Keratinocyte (primary cell): ENCODE results near the gene PAFAH2. TPM values are rescaled to one million over a fixed set of nuclear protein-coding genes. Genes with fewer than 3 reads are reported as not detected.

ENCODE experiments used
- DNase-seq: peaks from one replicate; pipeline ENCODE4 v3.0.0-alpha.2; 2011; ENCODE audit warnings: low read depth, missing footprints, low spot score
- FAIRE-seq: peaks from 2 replicates; lab custom pipeline; 2011; peaks lifted over from hg19 to GRCh38; lab: Jason Lieb, UNC
- H2AFZ ChIP-seq: 2 replicates; pipeline ENCODE4 v1.6.0; 2012; ENCODE audit warnings: low read length, control low read depth, inconsistent platforms; ENCODE audit not compliant: control insufficient read depth
- H3K27ac ChIP-seq: 2 replicates; pipeline ENCODE4 v1.5.1; 2011; ENCODE audit warnings: low read length; ENCODE audit not compliant: control insufficient read depth, insufficient read depth
- H3K27me3 ChIP-seq: 3 replicates; pipeline ENCODE4 v1.6.0; 2011; ENCODE audit warnings: low read length; ENCODE audit not compliant: control insufficient read depth, insufficient read depth; ENCODE audit errors: extremely low read depth
- H3K36me3 ChIP-seq, 2 experiments: 2 replicates in 1 of 2; 3 replicates in 1 of 2; pipeline ENCODE4 v1.5.1; 2011; ENCODE audit warnings: low read length in 2 of 2, mild to moderate bottlenecking in 1 of 2; ENCODE audit not compliant: control insufficient read depth in 2 of 2, insufficient read depth in 2 of 2; ENCODE audit errors: extremely low read depth in 1 of 2
- H3K4me1 ChIP-seq: 3 replicates; pipeline ENCODE4 v1.5.1; 2011; ENCODE audit warnings: low read length; ENCODE audit not compliant: control insufficient read depth, insufficient read depth; ENCODE audit errors: extremely low read depth
- H3K4me2 ChIP-seq: 3 replicates; pipeline ENCODE4 v1.6.0; 2011; ENCODE audit warnings: low read depth, low read length; ENCODE audit not compliant: control insufficient read depth, insufficient read depth; ENCODE audit errors: extremely low read depth
- H3K4me3 ChIP-seq, 3 experiments: fragments of 200-600 bp in 1 of 3; sonication (generic) in 1 of 3; 2 replicates in 2 of 3; 3 replicates in 1 of 3; pipeline ENCODE4 v1.5.1; 2011 to 2016; ENCODE audit warnings: low read length in 3 of 3, mild to moderate bottlenecking in 3 of 3, control low read depth in 2 of 3, inconsistent platforms in 1 of 3, low read depth in 1 of 3, mixed read lengths in 1 of 3, mixed run types in 1 of 3, moderate library complexity in 1 of 3; ENCODE audit not compliant: control insufficient read depth in 2 of 3, insufficient read depth in 2 of 3; ENCODE audit errors: extremely low read depth in 1 of 3
- H3K79me2 ChIP-seq: 2 replicates; pipeline ENCODE4 v1.6.0; 2012; ENCODE audit warnings: low read length; ENCODE audit not compliant: control insufficient read depth, insufficient read depth
- H3K9ac ChIP-seq: 3 replicates; pipeline ENCODE4 v1.6.0; 2011; ENCODE audit warnings: low read length; ENCODE audit not compliant: control insufficient read depth, insufficient read depth; ENCODE audit errors: extremely low read depth
- H3K9me1 ChIP-seq: 3 replicates; pipeline ENCODE4 v1.6.0; 2011; ENCODE audit warnings: low read length; ENCODE audit not compliant: control insufficient read depth, insufficient read depth; ENCODE audit errors: extremely low read depth
- H3K9me3 ChIP-seq: 2 replicates; pipeline ENCODE4 v1.5.1; 2012; ENCODE audit warnings: low read depth, low read length; ENCODE audit not compliant: control insufficient read depth
- H4K20me1 ChIP-seq: 3 replicates; pipeline ENCODE4 v1.6.0; 2011; ENCODE audit warnings: low read length; ENCODE audit not compliant: control insufficient read depth, insufficient read depth; ENCODE audit errors: extremely low read depth
- CTCF ChIP-seq, 3 experiments: IDR thresholded peaks in 1 of 3; conservative IDR thresholded peaks in 1 of 3; optimal IDR thresholded peaks in 1 of 3; 2 replicates in 2 of 3; 3 replicates in 1 of 3; pipeline versions ENCODE3 to v1.5.1; 2011; ENCODE audit warnings: low read length in 3 of 3, mild to moderate bottlenecking in 3 of 3, moderate library complexity in 2 of 3, control low read depth in 1 of 3, inconsistent platforms in 1 of 3; ENCODE audit not compliant: insufficient read depth in 2 of 3; ENCODE audit errors: extremely low read depth in 1 of 3
- EZH2 ChIP-seq: IDR thresholded peaks from one replicate; pipeline ENCODE4 v1.6.1; 2012; ENCODE audit warnings: inconsistent platforms, mild to moderate bottlenecking, low read length, moderate library complexity
- dilution Hi-C: fragments of 300-500 bp; cut with MboI; formaldehyde crosslinking; loops from one replicate; pipeline ENCODE4 v1.7.0; 2020; ENCODE audit warnings: low sequenced_read_pairs; ENCODE audit not compliant: extremely low pct_ligation_motif_present
- polyA plus RNA-seq, 5 experiments: library from polyadenylated mRNA; depleted of rRNA in 3 of 5; stranded (reverse) in 3 of 5; stranded (forward) in 1 of 5; unstranded in 1 of 5; fragments of >200 nt; gene quantifications; 1 replicate in 1 of 5; 2 replicates in 3 of 5; 3 replicates in 1 of 5; pipeline versions ENCODE4 v1.2.1 to v1.2.3, GENCODE V29; 2011 to 2012; ENCODE audit warnings: missing spikeins in 2 of 5, low read depth in 1 of 5, low replicate concordance in 1 of 5

The PAFAH2 gene
- polyA plus RNA-seq, 1 donor (not counting 4 experiments of a cell fraction or from before 2014, with no cell fraction given), result 15.5 TPM

GRCh38 chr1:26014179-26014578 is 16.3 kb upstream of the PAFAH2 start:
- no peak overlapping the region for H3K4me3 ChIP-seq
- H3K9me1 ChIP-seq, result no peaks in the 10 kb centered on the region
- H3K9ac ChIP-seq, result no peak overlapping the region
- no peak overlapping the region for H3K4me2 ChIP-seq
- H4K20me1 ChIP-seq, result no peaks in the 10 kb centered on the region
- FAIRE-seq, result no peak
- H3K4me1 ChIP-seq, result peaks cover 4% of the 10 kb centered on the region
- no peak overlapping the region for H3K27ac ChIP-seq
- no peaks in the 10 kb centered on the region for H3K9me3 ChIP-seq
- dilution Hi-C loops, result no loop called here
- no peaks in the 10 kb centered on the region for H3K79me2 ChIP-seq
- no peaks in the 10 kb centered on the region for H3K36me3 ChIP-seq
- H2AFZ ChIP-seq, result no peak overlapping the region
- no peak for TF ChIP-seq EZH2
- no peak for TF ChIP-seq CTCF (optimal IDR thresholded peaks at IDR 0.05 in 1 of 3, IDR thresholded peaks at IDR 0.05 in 1 of 3, conservative IDR thresholded peaks at IDR 0.05 in 1 of 3; ENCODE audit: extremely low read depth in 1 of 3, insufficient read depth in 2 of 3, low read length in 3 of 3)
- H3K27me3 ChIP-seq, result no peaks in the 10 kb centered on the region
- no peak for DNase-seq

- H4K20me1 ChIP-seq, result no peaks in the 10 kb centered on the region
- dilution Hi-C loops, result no loop called here
- H3K9me1 ChIP-seq, result no peaks in the 10 kb centered on the region
- H3K4me2 ChIP-seq, result no peak overlapping the region
- FAIRE-seq, result no peak
- H3K9me3 ChIP-seq, result no peaks in the 10 kb centered on the region
- no peaks in the 10 kb centered on the region for H3K36me3 ChIP-seq
- H3K27ac ChIP-seq, result no peak overlapping the region
- TF ChIP-seq EZH2 (no peak), CTCF (optimal IDR thresholded peaks at IDR 0.05 in 1 of 3, IDR thresholded peaks at IDR 0.05 in 1 of 3, conservative IDR thresholded peaks at IDR 0.05 in 1 of 3; ENCODE audit: extremely low read depth in 1 of 3, insufficient read depth in 2 of 3, low read length in 3 of 3) (no peak)
- H3K9ac ChIP-seq, result no peak overlapping the region
- no peaks in the 10 kb centered on the region for H3K79me2 ChIP-seq
- H2AFZ ChIP-seq, result no peak overlapping the region
- H3K27me3 ChIP-seq, result no peaks in the 10 kb centered on the region
- H3K4me1 ChIP-seq, result no peaks in the 10 kb centered on the region
- H3K4me3 ChIP-seq, result no peak overlapping the region
- DNase-seq, result no peak
Observed at GRCh38 chr1:26012864-26013263, 15.0 kb upstream of the PAFAH2 start.
